ENCODE measurements around the gene MBOAT2. TPM values are rescaled to one million over a fixed set of nuclear protein-coding genes. Genes with fewer than 3 reads are reported as not detected.

Gene MBOAT2
- total RNA-seq, 1 experiment from 2014 or later, result 16.8 TPM

- no peak overlapping the region for H3K4me2 ChIP-seq (ENCODE audit: low read length)
- no peaks in the 10 kb centered on the region for H3K36me3 ChIP-seq (ENCODE audit: control insufficient read depth in 1 of 2, insufficient read depth in 2 of 2, low read length in 2 of 2)
- no TSS peak for BruUV-seq (replicated peaks)
- intact Hi-C loops (cut with micrococcal nuclease), result loop anchor here (5.0 kb wide), 1 partner anchor 117 kb away; no protein-coding TSS in a partner anchor
- no peaks in the 10 kb centered on the region for H3K9me2 ChIP-seq (ENCODE audit: insufficient read depth)
- DNase-seq (ENCODE audit: low read depth, low spot score), result no peak
- H3K79me2 ChIP-seq (ENCODE audit: insufficient read depth, low read length), result peaks cover 12% of the 10 kb centered on the region; the same call in 1 of the 2 replicates
- TF ChIP-seq ZBTB33 (IDR thresholded peaks at IDR 0.05; ENCODE audit: extremely low read depth, insufficient replicate concordance, low read length), result no peak
- no peak for TF ChIP-seq ZFX (IDR thresholded peaks at IDR 0.05)
- TF ChIP-seq POLR2AphosphoS5 (IDR thresholded peaks at IDR 0.05; ENCODE audit: low read depth, low read length), result no peak
- no peak for TF ChIP-seq ELF1 (IDR thresholded peaks at IDR 0.05; ENCODE audit: borderline replicate concordance, low read depth)
- TF ChIP-seq CEBPB (IDR thresholded peaks at IDR 0.05; ENCODE audit: low read depth), result no peak
- H2AFZ ChIP-seq (ENCODE audit: low read depth, low read length, poor library complexity, severe bottlenecking), result no peak overlapping the region
- no peaks in the 10 kb centered on the region for H3K9me3 ChIP-seq (ENCODE audit: control insufficient read depth in 1 of 2, insufficient read depth in 1 of 2, low read depth in 1 of 2, low read length in 2 of 2)
- H3K9ac ChIP-seq (ENCODE audit: low read length), result no peak overlapping the region
- ChIA-PET CTCF (no interaction called here), RAD21 (ENCODE audit: low non-redundant PET in 1 of 2, low total read pairs in 2 of 2, uncharacterized antibody in 2 of 2, unreplicated experiment in 2 of 2) (no interaction called here), POLR2A (no interaction called here)
- H3K27me3 ChIP-seq (ENCODE audit: insufficient read depth, low read length), result no peaks in the 10 kb centered on the region
- H4K20me1 ChIP-seq (ENCODE audit: insufficient read depth), result peaks cover 3% of the 10 kb centered on the region; the same call in 1 of the 2 replicates
- H3K4me1 ChIP-seq (ENCODE audit: control insufficient read depth in 1 of 2, insufficient read depth in 2 of 2, low read length in 2 of 2), result no peaks in the 10 kb centered on the region
- no peak overlapping the region for H3K4me3 ChIP-seq (replicated peaks in 1 of 2; ENCODE audit: low read depth in 1 of 2, low read length in 2 of 2)
- H3K27ac ChIP-seq (ENCODE audit: low read depth, low read length), result no peak overlapping the region
- no peak for ATAC-seq
Observed at GRCh38 chr2:8989536-8990079, 13.9 kb downstream of the MBOAT2 start.

- ChIA-PET RAD21 (ENCODE audit: low non-redundant PET in 1 of 2, low total read pairs in 2 of 2, uncharacterized antibody in 2 of 2, unreplicated experiment in 2 of 2) (no interaction called here), POLR2A (no interaction called here), CTCF (no interaction called here)
- H2AFZ ChIP-seq (ENCODE audit: low read depth, low read length, poor library complexity, severe bottlenecking), result no peak overlapping the region
- no peak overlapping the region for H3K4me3 ChIP-seq (replicated peaks in 1 of 2; ENCODE audit: low read depth in 1 of 2, low read length in 2 of 2)
- intact Hi-C loops (cut with micrococcal nuclease), result loop anchor here (5.0 kb wide), 1 partner anchor 115 kb away; no protein-coding TSS in a partner anchor
- no peak for ATAC-seq
- H3K4me2 ChIP-seq (ENCODE audit: low read length), result no peak overlapping the region
- H3K27me3 ChIP-seq (ENCODE audit: insufficient read depth, low read length), result no peaks in the 10 kb centered on the region
- H3K36me3 ChIP-seq (ENCODE audit: control insufficient read depth in 1 of 2, insufficient read depth in 2 of 2, low read length in 2 of 2), result no peaks in the 10 kb centered on the region
- H3K9ac ChIP-seq (ENCODE audit: low read length), result no peak overlapping the region
- H3K9me3 ChIP-seq (ENCODE audit: control insufficient read depth in 1 of 2, insufficient read depth in 1 of 2, low read depth in 1 of 2, low read length in 2 of 2), result no peaks in the 10 kb centered on the region
- no peak for DNase-seq (ENCODE audit: low read depth, low spot score)
- H3K79me2 ChIP-seq (ENCODE audit: insufficient read depth, low read length), result peaks cover 12% of the 10 kb centered on the region; the same call in 1 of the 2 replicates
- TF ChIP-seq EZH2 (IDR thresholded peaks at IDR 0.05) (no peak), RAD21 (IDR thresholded peaks at IDR 0.05; ENCODE audit: low read depth) (no peak)
- no peaks in the 10 kb centered on the region for H3K9me2 ChIP-seq (ENCODE audit: insufficient read depth)
- BruUV-seq (replicated peaks), result no TSS peak
- H4K20me1 ChIP-seq (ENCODE audit: insufficient read depth), result peaks cover 3% of the 10 kb centered on the region; the same call in 1 of the 2 replicates
- no peaks in the 10 kb centered on the region for H3K4me1 ChIP-seq (ENCODE audit: control insufficient read depth in 1 of 2, insufficient read depth in 2 of 2, low read length in 2 of 2)
- no peak overlapping the region for H3K27ac ChIP-seq (ENCODE audit: low read depth, low read length)
Observed at GRCh38 chr2:8987410-8987809, 16.1 kb downstream of the MBOAT2 start.

Data from HCT116 (cell line).